HepG2 (cell line): ENCODE measurements around the gene ABCA3. TPM values are rescaled to one million over a fixed set of nuclear protein-coding genes. Genes with fewer than 3 reads are reported as not detected.

Experiments used
- ATAC-seq: fragments of 200-7000 bp; cut with Tn5 transposase; 3 replicates; pipeline ENCODE4 v1.9.1; 2020; ENCODE audit warnings: mild to moderate bottlenecking, moderate library complexity
- BruUV-seq: library from RNA; stranded (reverse); fragments of 400-500 nt; replicated peaks from 2 replicates; lab custom pipeline; 2021; lab: Mats Ljungman, UMichigan
- CTCF ChIA-PET: fragments of 300-600 bp; formaldehyde crosslinking; extraction: SDS; loops from one replicate; lab custom pipeline; 2021; ENCODE audit warnings: low total read pairs, inconsistent platforms, low intra/inter-chr PET ratio; lab: Yijun Ruan, JAX
- POLR2A ChIA-PET: fragments of 350-600 bp; sonication (Branson Sonifier 250); formaldehyde crosslinking; loops from one replicate; lab custom pipeline; 2020; ENCODE audit warnings: antibody characterized with exemption, inconsistent platforms; lab: Yijun Ruan, JAX
- DNase-seq: peaks from one replicate; pipeline ENCODE4 v3.0.0-alpha.2; 2015; ENCODE audit warnings: low spot score
- FAIRE-seq: peaks from 3 replicates; lab custom pipeline; 2011; peaks lifted over from hg19 to GRCh38; lab: Jason Lieb, UNC
- H2AFZ ChIP-seq: one replicate; pipeline ENCODE4 v1.6.1; 2011; ENCODE audit warnings: low read length, inconsistent platforms
- H3K27ac ChIP-seq: fragments of 300-600 bp; 3 replicates; pipeline ENCODE4 v1.8.0; 2011; ENCODE audit warnings: mixed run types, mild to moderate bottlenecking, mixed read lengths, low read length, inconsistent platforms; ENCODE audit not compliant: insufficient read depth; ENCODE audit errors: extremely low read length
- H3K27me3 ChIP-seq, 2 experiments: fragments of 200-600 bp in 1 of 2; 2 replicates in 1 of 2; 3 replicates in 1 of 2; pipeline versions ENCODE4 v1.6.0 to v1.8.0; 2011; ENCODE audit warnings: low read length in 2 of 2, mild to moderate bottlenecking in 2 of 2, moderate library complexity in 2 of 2, inconsistent platforms in 1 of 2; ENCODE audit not compliant: insufficient read depth in 2 of 2, control insufficient read depth in 1 of 2
- H3K36me3 ChIP-seq, 2 experiments: fragments of 200-600 bp in 1 of 2; replicated peaks in 1 of 2; 2 replicates in 1 of 2; 3 replicates in 1 of 2; pipeline versions ENCODE4 v1.5.1 to v1.8.0; 2011; ENCODE audit warnings: low read length in 2 of 2, inconsistent platforms in 1 of 2; ENCODE audit not compliant: insufficient read depth in 2 of 2, control insufficient read depth in 1 of 2
- H3K4me1 ChIP-seq: 2 replicates; pipeline ENCODE4 v1.5.1; 2012; ENCODE audit warnings: low read length, inconsistent platforms; ENCODE audit not compliant: insufficient read depth
- H3K4me2 ChIP-seq: 2 replicates; pipeline ENCODE4 v1.6.0; 2011; ENCODE audit warnings: low read depth, low read length, inconsistent platforms
- H3K4me3 ChIP-seq, 3 experiments: fragments of 200-600 bp in 1 of 3; sonication (generic), shearing (Covaris generic) in 1 of 3; replicated peaks in 1 of 3; 2 replicates each; pipeline ENCODE4 v1.5.1; 2011 to 2016; ENCODE audit warnings: low read length in 3 of 3, inconsistent platforms in 2 of 3, low read depth in 2 of 3, mild to moderate bottlenecking in 2 of 3, control low read depth in 1 of 3, mixed read lengths in 1 of 3; ENCODE audit not compliant: insufficient read depth in 1 of 3
- H3K79me2 ChIP-seq: one replicate; pipeline ENCODE4 v1.6.1; 2011; ENCODE audit warnings: low read length, inconsistent platforms; ENCODE audit not compliant: insufficient read depth
- H3K9ac ChIP-seq: 2 replicates; pipeline ENCODE4 v1.6.0; 2011; ENCODE audit warnings: mild to moderate bottlenecking, low read depth, low read length, inconsistent platforms; ENCODE audit not compliant: insufficient read depth
- H3K9me3 ChIP-seq: 2 replicates; pipeline ENCODE4 v1.5.1; 2012; ENCODE audit warnings: mild to moderate bottlenecking, low read length
- H4K20me1 ChIP-seq: 2 replicates; pipeline ENCODE4 v1.6.0; 2011; ENCODE audit warnings: inconsistent platforms, mild to moderate bottlenecking, low read length, moderate library complexity; ENCODE audit not compliant: insufficient read depth
- CEBPB ChIP-seq: IDR thresholded peaks from 2 replicates; pipeline ENCODE4 v1.6.1; 2011; ENCODE audit warnings: low read depth, low read length, improper control_type of control experiment, borderline replicate concordance
- EZH2 ChIP-seq: conservative IDR thresholded peaks from 2 replicates; pipeline ENCODE4 v1.6.1; 2012; ENCODE audit warnings: mild to moderate bottlenecking, low read depth, low read length, moderate library complexity
- PTBP1 ChIP-seq: fragments of 200-400 bp; formaldehyde crosslinking; IDR thresholded peaks from 2 replicates; pipeline ENCODE4 v1.6.1; 2018; ENCODE audit warnings: low read length, low read depth; ENCODE audit not compliant: poor library complexity, severe bottlenecking
- ZBTB25 ChIP-seq: IDR thresholded peaks from 2 replicates; pipeline ENCODE4 v1.6.1; 2018; ENCODE audit warnings: missing genetic modification reagents
- ZBTB26 ChIP-seq: IDR thresholded peaks from 2 replicates; pipeline ENCODE4 v1.6.1; 2016; ENCODE audit warnings: missing compliant biosample characterization, missing genetic modification reagents, borderline replicate concordance
- ZNF333 ChIP-seq: sonication (generic); formaldehyde crosslinking; IDR thresholded peaks from 2 replicates; pipeline ENCODE4 v1.4.0; 2020; ENCODE audit warnings: mild to moderate bottlenecking, missing genetic modification reagents, borderline replicate concordance
- WGBS: methylation state at CpG from one replicate; pipeline ENCODE4 v1.1.6; 2017; ENCODE audit warnings: low lambda C conversion rate; 5-methylcytosine and 5-hydroxymethylcytosine counted together
- in situ Hi-C: cut with HindIII; loops from 2 replicates; pipeline ENCODE4 v1.10.0; 2017; ENCODE audit warnings: low pct_unique_long_range_greater_than_20kb; ENCODE audit not compliant: extremely low pct_ligation_motif_present
- intact Hi-C: fragments of 100-400 bp; cut with micrococcal nuclease; formaldehyde crosslinking; loops from one replicate; pipeline ENCODE4 v1.10.0; 2022; ENCODE audit not compliant: unreplicated experiment
- polyA plus RNA-seq, 8 experiments: library from polyadenylated mRNA; depleted of rRNA in 3 of 8; stranded (reverse) in 7 of 8; unstranded in 1 of 8; fragments of >200 nt; fragmentation: Illumina TruSeq in 4 of 8; extraction: Trizol in 4 of 8; gene quantifications; 2 replicates each; pipeline versions ENCODE4 v1.2.1 to v1.2.3, GENCODE V29; 2011 to 2016; ENCODE audit warnings: low read depth in 4 of 8, missing spikeins in 1 of 8, mixed read lengths in 1 of 8; ENCODE audit not compliant: insufficient read depth in 1 of 8
- total RNA-seq, 5 experiments: library from RNA; depleted of rRNA; stranded (reverse); fragments of >200 nt; fragmentation: Illumina TruSeq; extraction: Trizol; gene quantifications; 2 replicates each; pipeline ENCODE4 v1.2.3, GENCODE V29; 2016; ENCODE audit warnings: low read depth in 1 of 5
- TF ChIP-seq, protein P1 (sequence below): sonication (generic); formaldehyde crosslinking; IDR thresholded peaks from 2 replicates; pipeline ENCODE4 v1.8.1; 2022; ENCODE audit warnings: low read depth, mild to moderate bottlenecking, missing genetic modification reagents

ABCA3 gene
- total and polyA plus RNA-seq, 2 of the 13 experiments (the other 11 are each of a cell fraction or from before 2014, with no cell fraction given): 0.60 to 1.5 TPM

- no peak for TF ChIP-seq ZBTB26 (CRISPR knock-in tag)
- no peak for TF ChIP-seq ZBTB25 (CRISPR knock-in tag)
- TF ChIP-seq ZNF333 (CRISPR knock-in tag): no peak
- no peak for TF ChIP-seq PTBP1
Measured at GRCh38 chr16:2325181-2325580, 15.3 kb downstream of the ABCA3 start (continued).

GRCh38 chr16:2324296-2324859, 16.1 kb downstream of the ABCA3 start:
- H3K4me3 ChIP-seq: no peak overlapping the region
- H3K27me3 ChIP-seq: peaks cover 12 to 72% of the 10 kb centered on the region in 2 experiments
- ChIA-PET POLR2A (no interaction called here), CTCF (no interaction called here)
- H3K27ac ChIP-seq: no peak overlapping the region
- DNase-seq: no peak
- no peak overlapping the region for H3K9ac ChIP-seq
- BruUV-seq: no TSS peak
- TF ChIP-seq EZH2: peak; percentile 78; the same call in 1 of the 2 replicates
- TF ChIP-seq CEBPB: peak; percentile 43; the same call in 1 of the 2 replicates
- TF ChIP-seq, protein P1, sequence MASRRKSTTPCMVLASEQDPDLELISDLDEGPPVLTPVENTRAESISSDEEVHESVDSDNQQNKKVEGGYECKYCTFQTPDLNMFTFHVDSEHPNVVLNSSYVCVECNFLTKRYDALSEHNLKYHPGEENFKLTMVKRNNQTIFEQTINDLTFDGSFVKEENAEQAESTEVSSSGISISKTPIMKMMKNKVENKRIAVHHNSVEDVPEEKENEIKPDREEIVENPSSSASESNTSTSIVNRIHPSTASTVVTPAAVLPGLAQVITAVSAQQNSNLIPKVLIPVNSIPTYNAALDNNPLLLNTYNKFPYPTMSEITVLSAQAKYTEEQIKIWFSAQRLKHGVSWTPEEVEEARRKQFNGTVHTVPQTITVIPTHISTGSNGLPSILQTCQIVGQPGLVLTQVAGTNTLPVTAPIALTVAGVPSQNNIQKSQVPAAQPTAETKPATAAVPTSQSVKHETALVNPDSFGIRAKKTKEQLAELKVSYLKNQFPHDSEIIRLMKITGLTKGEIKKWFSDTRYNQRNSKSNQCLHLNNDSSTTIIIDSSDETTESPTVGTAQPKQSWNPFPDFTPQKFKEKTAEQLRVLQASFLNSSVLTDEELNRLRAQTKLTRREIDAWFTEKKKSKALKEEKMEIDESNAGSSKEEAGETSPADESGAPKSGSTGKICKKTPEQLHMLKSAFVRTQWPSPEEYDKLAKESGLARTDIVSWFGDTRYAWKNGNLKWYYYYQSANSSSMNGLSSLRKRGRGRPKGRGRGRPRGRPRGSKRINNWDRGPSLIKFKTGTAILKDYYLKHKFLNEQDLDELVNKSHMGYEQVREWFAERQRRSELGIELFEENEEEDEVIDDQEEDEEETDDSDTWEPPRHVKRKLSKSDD (CRISPR knock-in tag): no peak
- intact Hi-C loops (no loop called here), in situ Hi-C loops (no loop called here)
- no peak overlapping the region; the same call in 1 of the 2 replicates for H3K4me2 ChIP-seq
- 23% methylated on average over 15 of the region's 26 CpGs for WGBS
- H3K4me1 ChIP-seq: no peaks in the 10 kb centered on the region
- H3K9me3 ChIP-seq: no peaks in the 10 kb centered on the region
- no peak overlapping the region for H2AFZ ChIP-seq
- no peak for FAIRE-seq
- no peaks in the 10 kb centered on the region for H3K79me2 ChIP-seq
- no peaks in the 10 kb centered on the region for H3K36me3 ChIP-seq
- H4K20me1 ChIP-seq: no peaks in the 10 kb centered on the region
- ATAC-seq: no peak
